HepG2 (cell line): ENCODE measurements around the gene MEGF11. TPM values are rescaled to one million over a fixed set of nuclear protein-coding genes. Genes with fewer than 3 reads are reported as not detected.

ENCODE experiments used
- ATAC-seq: fragments of 200-7000 bp; cut with Tn5 transposase; 3 replicates; pipeline ENCODE4 v1.9.1; 2020; ENCODE audit warnings: mild to moderate bottlenecking, moderate library complexity
- BruUV-seq: library from RNA; stranded (reverse); fragments of 400-500 nt; replicated peaks from 2 replicates; lab custom pipeline; 2021; lab: Mats Ljungman, UMichigan
- CTCF ChIA-PET: fragments of 300-600 bp; formaldehyde crosslinking; extraction: SDS; loops from one replicate; lab custom pipeline; 2021; ENCODE audit warnings: low total read pairs, inconsistent platforms, low intra/inter-chr PET ratio; lab: Yijun Ruan, JAX
- POLR2A ChIA-PET: fragments of 350-600 bp; sonication (Branson Sonifier 250); formaldehyde crosslinking; loops from one replicate; lab custom pipeline; 2020; ENCODE audit warnings: antibody characterized with exemption, inconsistent platforms; lab: Yijun Ruan, JAX
- DNase-seq: peaks from one replicate; pipeline ENCODE4 v3.0.0-alpha.2; 2015; ENCODE audit warnings: low spot score
- FAIRE-seq: peaks from 3 replicates; lab custom pipeline; 2011; peaks lifted over from hg19 to GRCh38; lab: Jason Lieb, UNC
- H2AFZ ChIP-seq: one replicate; pipeline ENCODE4 v1.6.1; 2011; ENCODE audit warnings: low read length, inconsistent platforms
- H3K27ac ChIP-seq: fragments of 300-600 bp; 3 replicates; pipeline ENCODE4 v1.8.0; 2011; ENCODE audit warnings: mixed run types, mild to moderate bottlenecking, mixed read lengths, low read length, inconsistent platforms; ENCODE audit not compliant: insufficient read depth; ENCODE audit errors: extremely low read length
- H3K27me3 ChIP-seq, 2 experiments: fragments of 200-600 bp in 1 of 2; 2 replicates in 1 of 2; 3 replicates in 1 of 2; pipeline versions ENCODE4 v1.6.0 to v1.8.0; 2011; ENCODE audit warnings: low read length in 2 of 2, mild to moderate bottlenecking in 2 of 2, moderate library complexity in 2 of 2, inconsistent platforms in 1 of 2; ENCODE audit not compliant: insufficient read depth in 2 of 2, control insufficient read depth in 1 of 2
- H3K36me3 ChIP-seq, 2 experiments: fragments of 200-600 bp in 1 of 2; replicated peaks in 1 of 2; 2 replicates in 1 of 2; 3 replicates in 1 of 2; pipeline versions ENCODE4 v1.5.1 to v1.8.0; 2011; ENCODE audit warnings: low read length in 2 of 2, inconsistent platforms in 1 of 2; ENCODE audit not compliant: insufficient read depth in 2 of 2, control insufficient read depth in 1 of 2
- H3K4me1 ChIP-seq: 2 replicates; pipeline ENCODE4 v1.5.1; 2012; ENCODE audit warnings: low read length, inconsistent platforms; ENCODE audit not compliant: insufficient read depth
- H3K4me2 ChIP-seq: 2 replicates; pipeline ENCODE4 v1.6.0; 2011; ENCODE audit warnings: low read depth, low read length, inconsistent platforms
- H3K4me3 ChIP-seq, 3 experiments: fragments of 200-600 bp in 1 of 3; sonication (generic), shearing (Covaris generic) in 1 of 3; replicated peaks in 1 of 3; 2 replicates each; pipeline ENCODE4 v1.5.1; 2011 to 2016; ENCODE audit warnings: low read length in 3 of 3, inconsistent platforms in 2 of 3, low read depth in 2 of 3, mild to moderate bottlenecking in 2 of 3, control low read depth in 1 of 3, mixed read lengths in 1 of 3; ENCODE audit not compliant: insufficient read depth in 1 of 3
- H3K79me2 ChIP-seq: one replicate; pipeline ENCODE4 v1.6.1; 2011; ENCODE audit warnings: low read length, inconsistent platforms; ENCODE audit not compliant: insufficient read depth
- H3K9ac ChIP-seq: 2 replicates; pipeline ENCODE4 v1.6.0; 2011; ENCODE audit warnings: mild to moderate bottlenecking, low read depth, low read length, inconsistent platforms; ENCODE audit not compliant: insufficient read depth
- H3K9me3 ChIP-seq: 2 replicates; pipeline ENCODE4 v1.5.1; 2012; ENCODE audit warnings: mild to moderate bottlenecking, low read length
- H4K20me1 ChIP-seq: 2 replicates; pipeline ENCODE4 v1.6.0; 2011; ENCODE audit warnings: inconsistent platforms, mild to moderate bottlenecking, low read length, moderate library complexity; ENCODE audit not compliant: insufficient read depth
- ARID3A ChIP-seq: IDR thresholded peaks from 2 replicates; pipeline ENCODE4 v1.6.1; 2012; ENCODE audit warnings: low read depth, low read length, improper control_type of control experiment
- DDIT3 ChIP-seq: sonication (generic); formaldehyde crosslinking; IDR thresholded peaks from 2 replicates; pipeline ENCODE4 v1.4.0; 2020; ENCODE audit warnings: mild to moderate bottlenecking, missing genetic modification reagents
- HDAC6 ChIP-seq: fragments of 200-600 bp; sonication (generic); IDR thresholded peaks from 2 replicates; pipeline ENCODE4 v1.7.0; 2017; ENCODE audit warnings: mild to moderate bottlenecking, antibody characterized with exemption, low read length, low read depth
- MAFK ChIP-seq, 2 experiments: IDR thresholded peaks in 1 of 2; conservative IDR thresholded peaks in 1 of 2; 2 replicates each; pipeline ENCODE4 v1.6.1; 2011; ENCODE audit warnings: improper control_type of control experiment in 2 of 2, low read length in 2 of 2
- PREB ChIP-seq: sonication (generic); formaldehyde crosslinking; IDR thresholded peaks from 2 replicates; pipeline ENCODE4 v1.4.0; 2020; ENCODE audit warnings: missing genetic modification reagents
- SP4 ChIP-seq: sonication (generic); formaldehyde crosslinking; IDR thresholded peaks from 2 replicates; pipeline ENCODE4 v1.8.1; 2023; ENCODE audit warnings: mild to moderate bottlenecking, missing genetic modification reagents
- ZNF329 ChIP-seq: sonication (generic); formaldehyde crosslinking; IDR thresholded peaks from 2 replicates; pipeline ENCODE4 v1.9.0; 2021; ENCODE audit warnings: low read depth, mild to moderate bottlenecking, missing genetic modification reagents
- ZNF451 ChIP-seq: sonication (generic); formaldehyde crosslinking; IDR thresholded peaks from 2 replicates; pipeline ENCODE4 v1.5.0; 2020; ENCODE audit warnings: mild to moderate bottlenecking, missing genetic modification reagents
- WGBS: methylation state at CpG from one replicate; pipeline ENCODE4 v1.1.6; 2017; ENCODE audit warnings: low lambda C conversion rate; 5-methylcytosine and 5-hydroxymethylcytosine counted together
- in situ Hi-C: cut with HindIII; loops from 2 replicates; pipeline ENCODE4 v1.10.0; 2017; ENCODE audit warnings: low pct_unique_long_range_greater_than_20kb; ENCODE audit not compliant: extremely low pct_ligation_motif_present
- intact Hi-C: fragments of 100-400 bp; cut with micrococcal nuclease; formaldehyde crosslinking; loops from one replicate; pipeline ENCODE4 v1.10.0; 2022; ENCODE audit not compliant: unreplicated experiment
- polyA plus RNA-seq, 8 experiments: library from polyadenylated mRNA; depleted of rRNA in 3 of 8; stranded (reverse) in 7 of 8; unstranded in 1 of 8; fragments of >200 nt; fragmentation: Illumina TruSeq in 4 of 8; extraction: Trizol in 4 of 8; gene quantifications; 2 replicates each; pipeline versions ENCODE4 v1.2.1 to v1.2.3, GENCODE V29; 2011 to 2016; ENCODE audit warnings: low read depth in 4 of 8, missing spikeins in 1 of 8, mixed read lengths in 1 of 8; ENCODE audit not compliant: insufficient read depth in 1 of 8
- total RNA-seq, 5 experiments: library from RNA; depleted of rRNA; stranded (reverse); fragments of >200 nt; fragmentation: Illumina TruSeq; extraction: Trizol; gene quantifications; 2 replicates each; pipeline ENCODE4 v1.2.3, GENCODE V29; 2016; ENCODE audit warnings: low read depth in 1 of 5

MEGF11 gene
- total and polyA plus RNA-seq, 2 of the 13 experiments (the other 11 are each of a cell fraction or from before 2014, with no cell fraction given), result not detected

- no peaks in the 10 kb centered on the region for H4K20me1 ChIP-seq
- H3K79me2 ChIP-seq, result no peaks in the 10 kb centered on the region
- H3K4me1 ChIP-seq, result peaks cover 17% of the 10 kb centered on the region
- no peak overlapping the region for H3K4me3 ChIP-seq
- no peaks in the 10 kb centered on the region for H3K36me3 ChIP-seq
- H3K4me2 ChIP-seq, result no peak overlapping the region
- H3K9me3 ChIP-seq, result no peaks in the 10 kb centered on the region
- 41% methylated on average over 4 of the region's 4 CpGs for WGBS
- H3K27ac ChIP-seq, result no peak overlapping the region
- intact Hi-C loops, result no loop called here
- BruUV-seq, result no TSS peak
- DNase-seq (no peak), FAIRE-seq (no peak), ATAC-seq (no peak)
- no peak overlapping the region for H2AFZ ChIP-seq
- H3K9ac ChIP-seq, result no peak overlapping the region
- in situ Hi-C loops, result no loop called here
- no peak for TF ChIP-seq ZNF329 (CRISPR knock-in tag)
- no peak for TF ChIP-seq MAFK (conservative IDR thresholded peaks at IDR 0.05 in 1 of 2, IDR thresholded peaks at IDR 0.05 in 1 of 2; ENCODE audit: low read length in 2 of 2)
- TF ChIP-seq ZNF451, result no peak
- no peak for TF ChIP-seq PREB (CRISPR knock-in tag)
- ChIA-PET POLR2A (no interaction called here), CTCF (no interaction called here)
- peaks cover 4 to 26% of the 10 kb centered on the region in 2 experiments; a peak in 3 of 5 replicates for H3K27me3 ChIP-seq
Measured at GRCh38 chr15:66131200-66131599, 122.3 kb downstream of the MEGF11 start.

- in situ Hi-C loops (no loop called here), intact Hi-C loops (no loop called here)
- no peaks in the 10 kb centered on the region for H3K36me3 ChIP-seq
- ATAC-seq (no peak), FAIRE-seq (no peak), DNase-seq (no peak)
- ChIA-PET CTCF (no interaction called here), POLR2A (no interaction called here)
- no TSS peak for BruUV-seq
- H2AFZ ChIP-seq, result no peak overlapping the region
- peaks cover 17% of the 10 kb centered on the region for H3K4me1 ChIP-seq
- H3K4me3 ChIP-seq, result no peak overlapping the region
- H3K27me3 ChIP-seq, result peaks cover 3 to 32% of the 10 kb centered on the region in 2 experiments; a peak in 3 of 5 replicates
- 60% methylated on average over 3 of the region's 3 CpGs for WGBS
- H3K4me2 ChIP-seq, result no peak overlapping the region
- no peaks in the 10 kb centered on the region for H4K20me1 ChIP-seq
- TF ChIP-seq DDIT3 (no peak), SP4 (CRISPR knock-in tag) (no peak), ARID3A (no peak), HDAC6 (no peak)
- H3K9ac ChIP-seq, result no peak overlapping the region
- no peaks in the 10 kb centered on the region for H3K9me3 ChIP-seq
- no peaks in the 10 kb centered on the region for H3K79me2 ChIP-seq
- no peak overlapping the region for H3K27ac ChIP-seq
Measured at GRCh38 chr15:66130496-66131034, 123.0 kb downstream of the MEGF11 start.
